T follicular helper cell (primary cell): ENCODE data around the gene UBE2Q1.

Experiments used
- DNase-seq: peaks from one replicate; pipeline ENCODE4 v3.0.0-alpha.2; 2020; ENCODE audit warnings: low read depth
- total RNA-seq, 2 experiments: gene quantifications; one replicate each; lab custom pipeline; 2026; lab: John Stamatoyannopoulos, UW

UBE2Q1 gene
- 127 to 138 reads per million in 2 experiments for total RNA-seq

GRCh38 chr1:154557939-154558719 lies at the start of gene UBE2Q1:
Gene UBE2Q1 (minus strand): TSS chr1:154558662. CDS start chr1:154558553, 109 bp downstream.
- DNase-seq = peak; percentile 16

GRCh38 chr1:154607609-154608396 lies 49.3 kb upstream of the UBE2Q1 start, which contains the start of gene ADAR:
Gene ADAR (minus strand): TSS chr1:154608186. CDS start chr1:154608006, 180 bp downstream.
- peak; percentile 84 for DNase-seq

GRCh38 chr1:154607106-154607608 lies 48.7 kb upstream of the UBE2Q1 start:
- no peak for DNase-seq

- DNase-seq = no peak
Observed at GRCh38 chr1:154605534-154605933, 47.1 kb upstream of the UBE2Q1 start.

GRCh38 chr1:154603317-154603716 lies 44.9 kb upstream of the UBE2Q1 start:
- no peak for DNase-seq

GRCh38 chr1:154599658-154600057 lies 41.2 kb upstream of the UBE2Q1 start:
- no peak for DNase-seq

- no peak for DNase-seq
Observed at GRCh38 chr1:154598871-154599635, 40.6 kb upstream of the UBE2Q1 start.

- DNase-seq = no peak
Observed at GRCh38 chr1:154595621-154596020, 37.2 kb upstream of the UBE2Q1 start.

GRCh38 chr1:154594811-154595210 lies 36.3 kb upstream of the UBE2Q1 start:
- no peak for DNase-seq

- DNase-seq = no peak
Observed at GRCh38 chr1:154593390-154593789, 34.9 kb upstream of the UBE2Q1 start.

GRCh38 chr1:154591206-154591605 lies 32.7 kb upstream of the UBE2Q1 start:
- no peak for DNase-seq

GRCh38 chr1:154590756-154591155 lies 32.3 kb upstream of the UBE2Q1 start:
- no peak for DNase-seq

- no peak for DNase-seq
Observed at GRCh38 chr1:154589780-154590179, 31.3 kb upstream of the UBE2Q1 start.

- no peak for DNase-seq
Observed at GRCh38 chr1:154586641-154587040, 28.2 kb upstream of the UBE2Q1 start.

GRCh38 chr1:154586231-154586630 lies 27.8 kb upstream of the UBE2Q1 start:
- DNase-seq = no peak

- no peak for DNase-seq
Observed at GRCh38 chr1:154584267-154584994, 26.0 kb upstream of the UBE2Q1 start.

GRCh38 chr1:154583773-154584172 lies 25.3 kb upstream of the UBE2Q1 start:
- no peak for DNase-seq

GRCh38 chr1:154582885-154583284 lies 24.4 kb upstream of the UBE2Q1 start:
- DNase-seq = no peak

- no peak for DNase-seq
Observed at GRCh38 chr1:154581766-154582165, 23.3 kb upstream of the UBE2Q1 start.

- DNase-seq = no peak
Observed at GRCh38 chr1:154579374-154579773, 20.9 kb upstream of the UBE2Q1 start.

GRCh38 chr1:154578058-154578418 lies 19.6 kb upstream of the UBE2Q1 start:
- DNase-seq = no peak
